Body of pancreas (tissue), 4 donors: ENCODE data around the gene CRIM1. TPM values are rescaled to one million over a fixed set of nuclear protein-coding genes. Genes with fewer than 3 reads are reported as not detected.

Source experiments
- ATAC-seq: fragments of 150-250 bp; one replicate; pipeline ENCODE4 v1.9.1; 2016
- DNase-seq, 4 donors: peaks; one replicate each; pipeline ENCODE4 v3.0.0-alpha.2; 2019
- H3K27ac ChIP-seq, 4 donors: fragments of 200-600 bp; sonication (generic); 1 replicate in 3 of 4; 2 replicates in 1 of 4; pipeline versions ENCODE4 v1.5.1 to v1.6.1; 2016 to 2019; ENCODE audit warnings: mild to moderate bottlenecking in 1 of 4, mixed read lengths in 1 of 4, moderate library complexity in 1 of 4
- H3K27me3 ChIP-seq, 2 donors: fragments of 200-600 bp; sonication (generic); one replicate each; pipeline ENCODE4 v1.6.0; 2016; ENCODE audit warnings: mild to moderate bottlenecking in 1 of 2
- H3K36me3 ChIP-seq, 2 donors: fragments of 200-600 bp; sonication (generic); replicated peaks in 1 of 2; 2 replicates each; pipeline ENCODE4 v1.5.1; 2016; ENCODE audit warnings: low read depth in 2 of 2; ENCODE audit not compliant: insufficient read depth in 1 of 2
- H3K4me1 ChIP-seq: fragments of 200-600 bp; sonication (generic); one replicate; pipeline ENCODE4 v1.6.0; 2016
- H3K4me3 ChIP-seq, 2 donors: fragments of 200-600 bp; sonication (generic); 1 replicate in 1 of 2; 2 replicates in 1 of 2; pipeline ENCODE4 v1.5.1; 2016 to 2019
- H3K9me3 ChIP-seq, 3 donors: fragments of 200-600 bp; sonication (generic); 1 replicate in 2 of 3; 2 replicates in 1 of 3; pipeline ENCODE4 v1.5.1; 2016
- CTCF ChIP-seq, 7 experiments: fragments of 450-650 bp in 4 of 7; fragments of 200-600 bp in 3 of 7; sonication (generic) in 3 of 7; IDR thresholded peaks; one replicate each; pipeline ENCODE4 v1.5.1; 2016 to 2019; ENCODE audit warnings: antibody characterized with exemption in 7 of 7
- POLR2A ChIP-seq, 3 donors: fragments of 450-650 bp; IDR thresholded peaks; one replicate each; pipeline ENCODE4 v1.6.1; 2016; ENCODE audit warnings: antibody characterized with exemption in 3 of 3, mild to moderate bottlenecking in 2 of 3
- WGBS, 2 donors: methylation state at CpG; one replicate each; pipeline ENCODE4 v1.1.5; 2017; 5-methylcytosine and 5-hydroxymethylcytosine counted together
- intact Hi-C: fragments of 100-400 bp; cut with DNase I; formaldehyde crosslinking; loops from one replicate; pipeline ENCODE4 v1.15.1; 2023
- total RNA-seq, 2 donors: library from RNA; depleted of rRNA; stranded (reverse); fragments of >200 nt; gene quantifications; one replicate each; pipeline ENCODE4 v1.1.0, GENCODE V29; 2016

CRIM1 gene
- total RNA-seq, 2 donors from 2014 or later = 41.5 to 64.6 TPM

- 87 to 90% methylated on average over 4 of the region's 4 CpGs for WGBS, 2 donors
- no peak overlapping the region for H3K4me3 ChIP-seq
- H3K36me3 ChIP-seq = no peaks in the 10 kb centered on the region
- no peaks in the 10 kb centered on the region for H3K9me3 ChIP-seq
- H3K27me3 ChIP-seq = no peaks in the 10 kb centered on the region
- DNase-seq = no peak
- H3K4me1 ChIP-seq = peaks cover 18% of the 10 kb centered on the region
- no peak for TF ChIP-seq CTCF (IDR thresholded peaks at IDR 0.05)
- TF ChIP-seq POLR2A (IDR thresholded peaks at IDR 0.05) = no peak
- peak overlapping the region in 1 of 4 donors; percentile 1 for H3K27ac ChIP-seq
- no peak for ATAC-seq
- intact Hi-C loops = no loop called here
Measured at GRCh38 chr2:36383726-36384125, 28.1 kb downstream of the CRIM1 start.

GRCh38 chr2:36384454-36384853, 28.9 kb downstream of the CRIM1 start:
- 63% methylated on average over 2 of the region's 2 CpGs for WGBS, 2 donors
- no peaks in the 10 kb centered on the region for H3K36me3 ChIP-seq
- no peaks in the 10 kb centered on the region for H3K27me3 ChIP-seq
- H3K4me1 ChIP-seq = peaks cover 25% of the 10 kb centered on the region
- intact Hi-C loops = no loop called here
- H3K4me3 ChIP-seq = no peak overlapping the region
- TF ChIP-seq CTCF (IDR thresholded peaks at IDR 0.05) (no peak), POLR2A (IDR thresholded peaks at IDR 0.05) (no peak)
- H3K27ac ChIP-seq = peak overlapping the region in 1 of 4 donors; percentile 1
- DNase-seq = no peak
- no peaks in the 10 kb centered on the region for H3K9me3 ChIP-seq
- ATAC-seq = no peak

GRCh38 chr2:36385603-36386002, 30.0 kb downstream of the CRIM1 start:
- DNase-seq = no peak
- WGBS, 2 donors = 76 to 93% methylated on average over 3 of the region's 3 CpGs
- TF ChIP-seq POLR2A (IDR thresholded peaks at IDR 0.05) (no peak), CTCF (IDR thresholded peaks at IDR 0.05) (no peak)
- Histone ChIP-seq H3K4me3 (no peak overlapping the region), H3K27me3 (no peaks in the 10 kb centered on the region), H3K9me3 (no peaks in the 10 kb centered on the region), H3K36me3 (no peaks in the 10 kb centered on the region), H3K4me1 (peaks cover 19% of the 10 kb centered on the region), H3K27ac (no peak overlapping the region)
- intact Hi-C loops = no loop called here
- no peak for ATAC-seq

GRCh38 chr2:36387258-36387916, 31.8 kb downstream of the CRIM1 start:
- TF ChIP-seq CTCF (IDR thresholded peaks at IDR 0.05) (no peak), POLR2A (IDR thresholded peaks at IDR 0.05) (no peak)
- no peaks in the 10 kb centered on the region for H3K36me3 ChIP-seq
- H3K4me3 ChIP-seq = no peak overlapping the region
- peaks cover 7% of the 10 kb centered on the region for H3K4me1 ChIP-seq
- intact Hi-C loops = no loop called here
- DNase-seq (no peak), ATAC-seq (no peak)
- no peaks in the 10 kb centered on the region for H3K27me3 ChIP-seq
- WGBS, 2 donors = 51 to 56% methylated on average over 2 of the region's 2 CpGs
- no peaks in the 10 kb centered on the region for H3K9me3 ChIP-seq
- no peak overlapping the region for H3K27ac ChIP-seq

DNA sequence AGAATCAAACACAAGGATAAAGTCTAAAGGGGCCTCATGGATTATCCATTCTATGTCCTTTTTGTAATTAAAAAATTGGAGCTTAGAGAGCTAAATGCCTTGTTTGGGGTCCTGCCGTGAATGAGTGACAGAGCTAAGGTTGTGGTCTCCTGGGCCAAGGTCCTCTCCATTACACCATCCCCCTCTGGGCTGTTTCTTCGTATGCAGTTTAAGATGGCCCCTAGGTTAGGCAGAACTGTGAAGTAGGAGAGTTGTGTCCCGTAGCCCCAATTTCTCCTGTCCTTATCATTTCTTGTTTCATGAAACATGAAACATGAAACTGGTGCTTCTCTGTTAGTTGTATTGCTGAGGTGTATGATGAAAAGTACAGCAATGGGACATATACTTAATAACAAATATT, 32.9 kb downstream of the CRIM1 start:
- TF ChIP-seq POLR2A (IDR thresholded peaks at IDR 0.05) (no peak), CTCF (IDR thresholded peaks at IDR 0.05) (no peak)
- no peak overlapping the region for H3K4me3 ChIP-seq
- H3K9me3 ChIP-seq = no peaks in the 10 kb centered on the region
- WGBS, 2 donors = 77 to 87% methylated on average over 3 of the region's 3 CpGs
- intact Hi-C loops = no loop called here
- H3K4me1 ChIP-seq = peaks cover 7% of the 10 kb centered on the region
- no peaks in the 10 kb centered on the region for H3K36me3 ChIP-seq
- ATAC-seq (no peak), DNase-seq (no peak)
- peak overlapping the region in 3 of 4 donors; percentile 55 to 71 (median 64) for H3K27ac ChIP-seq
- H3K27me3 ChIP-seq = no peaks in the 10 kb centered on the region
